ENCODE measurements around the gene PTGR2.
"Not testable (repeated sequence)": the region's sequence is repeated elsewhere in the genome, so short reads cannot be mapped to it uniquely, and the experiment has no call there.

PTGR2 gene

GRCh38 chr14:73909681-73910080 is 58.0 kb downstream of the PTGR2 start:
- no peak overlapping the region for H3K9ac ChIP-seq (ENCODE audit: low read length)
- H3F3A ChIP-seq (ENCODE audit: insufficient read depth, low read length), result no peaks in the 10 kb centered on the region
- H3K36me3 ChIP-seq (replicated peaks; ENCODE audit: insufficient read depth, low read length), result no peaks in the 10 kb centered on the region
- no peaks in the 10 kb centered on the region for H3K9me3 ChIP-seq (replicated peaks; ENCODE audit: insufficient read depth, low read length)
- no peaks in the 10 kb centered on the region for H3K27me3 ChIP-seq (replicated peaks; ENCODE audit: insufficient read depth, low read length)
- H3K27ac ChIP-seq (ENCODE audit: low read length), result no peak overlapping the region
- H3K4me3 ChIP-seq (ENCODE audit: low read length), result no peak overlapping the region
- H3K4me2 ChIP-seq (ENCODE audit: low read depth, low read length), result no peak overlapping the region
- H3K4me1 ChIP-seq (ENCODE audit: low read length), result no peaks in the 10 kb centered on the region
- no peak overlapping the region for H2AFZ ChIP-seq (ENCODE audit: low read length)
- no peak for DNase-seq
- no peaks in the 10 kb centered on the region for H3K9me2 ChIP-seq (replicated peaks; ENCODE audit: insufficient read depth, low read length)
- H4K20me1 ChIP-seq (ENCODE audit: insufficient read depth, low read length), result no peaks in the 10 kb centered on the region
- H3K79me2 ChIP-seq (ENCODE audit: low read length), result no peaks in the 10 kb centered on the region
- TF ChIP-seq, protein P1, sequence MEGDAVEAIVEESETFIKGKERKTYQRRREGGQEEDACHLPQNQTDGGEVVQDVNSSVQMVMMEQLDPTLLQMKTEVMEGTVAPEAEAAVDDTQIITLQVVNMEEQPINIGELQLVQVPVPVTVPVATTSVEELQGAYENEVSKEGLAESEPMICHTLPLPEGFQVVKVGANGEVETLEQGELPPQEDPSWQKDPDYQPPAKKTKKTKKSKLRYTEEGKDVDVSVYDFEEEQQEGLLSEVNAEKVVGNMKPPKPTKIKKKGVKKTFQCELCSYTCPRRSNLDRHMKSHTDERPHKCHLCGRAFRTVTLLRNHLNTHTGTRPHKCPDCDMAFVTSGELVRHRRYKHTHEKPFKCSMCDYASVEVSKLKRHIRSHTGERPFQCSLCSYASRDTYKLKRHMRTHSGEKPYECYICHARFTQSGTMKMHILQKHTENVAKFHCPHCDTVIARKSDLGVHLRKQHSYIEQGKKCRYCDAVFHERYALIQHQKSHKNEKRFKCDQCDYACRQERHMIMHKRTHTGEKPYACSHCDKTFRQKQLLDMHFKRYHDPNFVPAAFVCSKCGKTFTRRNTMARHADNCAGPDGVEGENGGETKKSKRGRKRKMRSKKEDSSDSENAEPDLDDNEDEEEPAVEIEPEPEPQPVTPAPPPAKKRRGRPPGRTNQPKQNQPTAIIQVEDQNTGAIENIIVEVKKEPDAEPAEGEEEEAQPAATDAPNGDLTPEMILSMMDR (IDR thresholded peaks at IDR 0.05; ENCODE audit: low read length), result no peak
- TF ChIP-seq EZH2 (optimal IDR thresholded peaks at IDR 0.05; ENCODE audit: low read depth, low read length) (no peak), EZH2phosphoT487 (IDR thresholded peaks at IDR 0.05; ENCODE audit: low read length) (no peak)

DNA sequence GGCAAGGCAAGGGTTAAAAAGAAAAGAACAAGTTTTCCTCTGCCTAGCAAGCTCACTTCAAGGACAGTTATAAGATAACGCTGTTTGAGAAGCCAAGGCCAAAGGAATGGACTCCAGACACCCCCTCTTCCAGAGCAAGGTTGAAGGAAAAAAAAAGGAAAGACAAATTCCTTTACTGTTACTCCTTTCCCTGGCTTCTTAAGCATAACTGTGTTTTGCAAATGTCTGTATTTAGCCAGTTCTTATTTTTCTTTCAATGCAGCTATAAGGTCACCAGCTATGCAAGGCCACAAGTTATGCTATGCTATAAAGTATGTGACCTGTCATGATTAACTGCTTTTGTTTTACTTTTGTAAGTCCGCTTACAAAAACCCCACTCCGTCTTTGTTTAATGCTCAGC is 61.6 kb downstream of the PTGR2 start:
- Histone ChIP-seq H3K9me3 (replicated peaks; ENCODE audit: insufficient read depth, low read length) (no peaks in the 10 kb centered on the region), H3K27me3 (replicated peaks; ENCODE audit: insufficient read depth, low read length) (no peaks in the 10 kb centered on the region), H3K9me2 (replicated peaks; ENCODE audit: insufficient read depth, low read length) (no peaks in the 10 kb centered on the region), H2AFZ (ENCODE audit: low read length) (no peak overlapping the region), H3K27ac (ENCODE audit: low read length) (no peak overlapping the region), H3K4me2 (ENCODE audit: low read depth, low read length) (no peak overlapping the region), H3K36me3 (replicated peaks; ENCODE audit: insufficient read depth, low read length) (no peaks in the 10 kb centered on the region), H3K4me1 (ENCODE audit: low read length) (no peaks in the 10 kb centered on the region), H3K4me3 (ENCODE audit: low read length) (no peak overlapping the region), H3K79me2 (ENCODE audit: low read length) (no peaks in the 10 kb centered on the region), H3K9ac (ENCODE audit: low read length) (no peak overlapping the region), H4K20me1 (ENCODE audit: insufficient read depth, low read length) (no peaks in the 10 kb centered on the region), H3F3A (ENCODE audit: insufficient read depth, low read length) (no peaks in the 10 kb centered on the region)
- DNase-seq, result no peak
- TF ChIP-seq EZH2phosphoT487 (IDR thresholded peaks at IDR 0.05; ENCODE audit: low read length), result no peak
- no peak for TF ChIP-seq EZH2 (optimal IDR thresholded peaks at IDR 0.05; ENCODE audit: low read depth, low read length)
- TF ChIP-seq, protein P1 (IDR thresholded peaks at IDR 0.05; ENCODE audit: low read length), result no peak

GRCh38 chr14:73916324-73916723 is 64.7 kb downstream of the PTGR2 start:
- H3K4me1 ChIP-seq (ENCODE audit: low read length), result no peaks in the 10 kb centered on the region
- H3K27ac ChIP-seq (ENCODE audit: low read length), result no peak overlapping the region
- H3K79me2 ChIP-seq (ENCODE audit: low read length), result no peaks in the 10 kb centered on the region
- TF ChIP-seq EZH2 (optimal IDR thresholded peaks at IDR 0.05; ENCODE audit: low read depth, low read length) (no peak), EZH2phosphoT487 (IDR thresholded peaks at IDR 0.05; ENCODE audit: low read length) (no peak)
- TF ChIP-seq, protein P1 (IDR thresholded peaks at IDR 0.05; ENCODE audit: low read length), result no peak
- no peaks in the 10 kb centered on the region for H3K27me3 ChIP-seq (replicated peaks; ENCODE audit: insufficient read depth, low read length)
- no peak overlapping the region for H2AFZ ChIP-seq (ENCODE audit: low read length)
- H3K4me3 ChIP-seq (ENCODE audit: low read length), result no peak overlapping the region
- H3F3A ChIP-seq (ENCODE audit: insufficient read depth, low read length), result no peaks in the 10 kb centered on the region
- H4K20me1 ChIP-seq (ENCODE audit: insufficient read depth, low read length), result no peaks in the 10 kb centered on the region
- H3K36me3 ChIP-seq (replicated peaks; ENCODE audit: insufficient read depth, low read length), result no peaks in the 10 kb centered on the region
- H3K9ac ChIP-seq (ENCODE audit: low read length), result no peak overlapping the region
- H3K4me2 ChIP-seq (ENCODE audit: low read depth, low read length), result no peak overlapping the region
- no peak for DNase-seq
- no peaks in the 10 kb centered on the region for H3K9me2 ChIP-seq (replicated peaks; ENCODE audit: insufficient read depth, low read length)
- H3K9me3 ChIP-seq (replicated peaks; ENCODE audit: insufficient read depth, low read length), result no peaks in the 10 kb centered on the region

DNA sequence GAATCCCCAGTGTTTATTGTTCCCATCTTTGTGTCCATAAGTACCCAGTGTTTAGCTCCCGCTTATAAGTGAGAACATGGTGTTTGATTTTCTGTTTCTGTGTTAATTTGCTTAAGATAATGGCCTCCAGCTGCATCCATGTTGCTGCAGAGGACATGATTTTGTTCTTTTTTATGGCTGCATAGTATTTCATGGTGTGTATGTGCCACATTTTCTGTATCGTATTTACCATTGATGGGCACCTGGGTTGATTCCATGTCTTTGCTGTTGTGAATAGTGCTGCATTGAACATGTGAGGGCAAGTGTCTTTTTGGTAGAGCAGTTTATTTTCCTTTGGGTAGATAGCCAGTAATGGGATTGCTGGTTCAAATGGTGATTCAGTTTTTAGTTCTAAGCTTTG is 67.8 kb downstream of the PTGR2 start:
- not testable (repeated sequence) for H3K4me1 ChIP-seq (ENCODE audit: low read length); H3K27ac ChIP-seq (ENCODE audit: low read length); H3K27me3 ChIP-seq (replicated peaks; ENCODE audit: insufficient read depth, low read length); H3K79me2 ChIP-seq (ENCODE audit: low read length); H2AFZ ChIP-seq (ENCODE audit: low read length); H3K36me3 ChIP-seq (replicated peaks; ENCODE audit: insufficient read depth, low read length); H3K9me3 ChIP-seq (replicated peaks; ENCODE audit: insufficient read depth, low read length); DNase-seq; H3K9me2 ChIP-seq (replicated peaks; ENCODE audit: insufficient read depth, low read length); H3K9ac ChIP-seq (ENCODE audit: low read length); H4K20me1 ChIP-seq (ENCODE audit: insufficient read depth, low read length); H3F3A ChIP-seq (ENCODE audit: insufficient read depth, low read length); H3K4me3 ChIP-seq (ENCODE audit: low read length); H3K4me2 ChIP-seq (ENCODE audit: low read depth, low read length)
